ENCODE measurements around the gene HOXA5.

Gene HOXA5

DNA sequence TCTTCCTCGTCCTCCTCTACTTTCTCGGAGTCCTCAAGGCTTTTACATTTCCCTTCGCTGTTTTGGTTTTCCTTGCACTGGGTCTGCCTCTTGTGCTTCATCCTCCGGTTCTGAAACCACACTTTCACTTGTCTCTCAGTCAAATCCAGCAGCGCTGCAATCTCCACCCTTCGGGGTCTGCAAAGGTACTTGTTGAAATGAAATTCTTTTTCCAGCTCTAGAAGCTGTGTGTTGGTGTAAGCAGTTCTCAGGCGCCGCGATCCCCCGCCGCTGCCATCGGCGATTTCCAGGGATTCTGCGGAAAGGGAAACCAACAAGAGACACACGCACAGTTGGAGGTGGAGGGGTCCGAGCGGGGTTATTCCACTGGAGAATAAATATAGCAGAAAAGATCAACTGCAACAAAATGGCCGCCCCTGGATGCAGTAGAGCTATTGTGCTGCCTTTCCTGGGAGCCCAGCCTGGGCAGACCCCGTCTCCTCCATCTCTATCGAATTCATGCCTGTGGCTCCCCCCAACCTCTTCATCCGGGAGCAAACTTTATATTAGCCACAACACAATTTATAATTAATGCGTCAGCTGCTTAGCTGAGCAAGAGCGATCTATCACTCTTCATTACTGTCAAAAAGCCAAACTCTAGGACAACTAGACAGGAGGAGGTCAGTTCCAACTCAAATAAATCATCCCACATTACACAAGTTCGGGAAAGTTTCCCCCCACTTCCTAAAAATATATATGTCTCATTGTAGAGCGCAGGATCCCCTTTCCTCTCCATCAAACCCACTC lies 42.1 kb downstream of the HOXA5 start:
- Mint-ChIP-seq H3K27me3 (peaks cover 56% of the 10 kb centered on the region), H3K4me3 (no peak overlapping the region), H3K27ac (no peak overlapping the region), H3K36me3 (peaks cover 3% of the 10 kb centered on the region), H3K4me1 (ENCODE audit: low read depth) (peaks cover 29% of the 10 kb centered on the region), H3K9me3 (ENCODE audit: low read depth) (no peaks in the 10 kb centered on the region)

DNA sequence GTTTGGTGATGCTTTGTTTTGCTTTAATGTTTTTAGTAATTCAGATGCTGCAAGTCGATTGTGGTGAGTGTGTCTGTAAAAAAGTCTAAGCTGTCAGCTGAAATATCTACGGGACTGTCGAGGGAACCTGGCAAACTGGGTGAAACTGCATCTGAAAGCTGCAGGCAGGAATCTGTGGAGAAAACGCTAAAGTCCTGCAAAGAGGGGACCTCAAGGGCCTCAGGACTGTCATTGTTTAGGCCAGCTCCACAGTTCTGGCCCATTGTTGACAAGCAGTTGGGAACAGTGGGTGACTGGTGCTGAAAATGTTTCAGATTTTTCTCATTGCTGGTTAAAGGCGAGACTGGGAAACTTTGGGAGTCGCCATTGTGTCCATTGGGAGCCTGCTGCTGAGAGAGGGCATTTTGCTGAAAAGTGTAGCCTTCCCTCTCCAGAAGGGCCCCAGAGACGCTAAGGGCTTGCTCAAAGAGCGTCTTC lies 42.7 kb downstream of the HOXA5 start:
- Mint-ChIP-seq H3K9me3 (ENCODE audit: low read depth) (no peaks in the 10 kb centered on the region), H3K27me3 (peaks cover 53% of the 10 kb centered on the region), H3K4me3 (no peak overlapping the region), H3K36me3 (peaks cover 3% of the 10 kb centered on the region), H3K27ac (no peak overlapping the region), H3K4me1 (ENCODE audit: low read depth) (peaks cover 30% of the 10 kb centered on the region)

DNA sequence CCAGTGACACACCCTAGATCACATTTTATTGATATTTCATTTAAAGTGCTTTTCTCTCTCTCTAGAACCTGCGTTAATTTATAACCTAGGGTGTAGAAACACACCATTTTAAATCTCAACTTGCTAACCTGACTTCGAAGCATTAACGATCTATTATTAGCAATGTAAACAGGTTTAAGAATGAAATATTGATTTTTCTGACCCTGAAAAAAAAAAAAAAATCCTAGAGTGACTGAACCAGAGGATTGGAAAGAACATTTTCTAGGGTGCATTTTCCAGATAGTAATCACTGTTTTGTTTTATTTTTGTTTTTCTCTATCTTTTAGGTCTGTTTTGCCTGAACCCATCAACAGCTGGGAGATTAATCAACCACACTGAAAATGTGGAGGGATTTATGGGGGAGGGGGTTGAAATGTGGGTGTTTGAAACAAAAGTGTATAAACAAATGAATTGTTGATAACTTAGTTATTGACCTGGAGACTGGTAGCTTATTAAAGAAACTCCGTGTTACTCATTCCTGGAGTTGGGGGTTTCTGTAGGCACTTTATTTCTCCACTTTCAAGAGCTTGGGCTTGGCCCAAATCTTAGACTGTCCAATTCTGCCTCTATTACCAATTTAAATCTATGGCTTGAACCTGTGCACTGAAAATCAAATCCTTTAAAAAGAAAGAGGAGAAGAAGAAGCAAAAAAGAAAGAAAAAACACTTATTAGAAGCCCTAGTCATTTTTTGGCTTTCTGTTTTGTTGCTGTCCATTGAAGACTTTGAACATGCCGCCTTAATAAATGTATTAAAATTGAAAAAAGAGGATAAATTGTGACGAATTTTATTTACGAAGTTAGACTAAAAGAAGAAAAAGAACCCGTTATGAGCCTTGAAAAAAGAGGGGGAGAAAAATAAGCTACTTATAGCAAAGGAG lies 43.8 kb downstream of the HOXA5 start:
- Mint-ChIP-seq H3K4me1 (ENCODE audit: low read depth) (peaks cover 35% of the 10 kb centered on the region), H3K4me3 (no peak overlapping the region), H3K27me3 (peaks cover 55% of the 10 kb centered on the region), H3K36me3 (peaks cover 3% of the 10 kb centered on the region), H3K9me3 (ENCODE audit: low read depth) (no peaks in the 10 kb centered on the region), H3K27ac (no peak overlapping the region)

DNA sequence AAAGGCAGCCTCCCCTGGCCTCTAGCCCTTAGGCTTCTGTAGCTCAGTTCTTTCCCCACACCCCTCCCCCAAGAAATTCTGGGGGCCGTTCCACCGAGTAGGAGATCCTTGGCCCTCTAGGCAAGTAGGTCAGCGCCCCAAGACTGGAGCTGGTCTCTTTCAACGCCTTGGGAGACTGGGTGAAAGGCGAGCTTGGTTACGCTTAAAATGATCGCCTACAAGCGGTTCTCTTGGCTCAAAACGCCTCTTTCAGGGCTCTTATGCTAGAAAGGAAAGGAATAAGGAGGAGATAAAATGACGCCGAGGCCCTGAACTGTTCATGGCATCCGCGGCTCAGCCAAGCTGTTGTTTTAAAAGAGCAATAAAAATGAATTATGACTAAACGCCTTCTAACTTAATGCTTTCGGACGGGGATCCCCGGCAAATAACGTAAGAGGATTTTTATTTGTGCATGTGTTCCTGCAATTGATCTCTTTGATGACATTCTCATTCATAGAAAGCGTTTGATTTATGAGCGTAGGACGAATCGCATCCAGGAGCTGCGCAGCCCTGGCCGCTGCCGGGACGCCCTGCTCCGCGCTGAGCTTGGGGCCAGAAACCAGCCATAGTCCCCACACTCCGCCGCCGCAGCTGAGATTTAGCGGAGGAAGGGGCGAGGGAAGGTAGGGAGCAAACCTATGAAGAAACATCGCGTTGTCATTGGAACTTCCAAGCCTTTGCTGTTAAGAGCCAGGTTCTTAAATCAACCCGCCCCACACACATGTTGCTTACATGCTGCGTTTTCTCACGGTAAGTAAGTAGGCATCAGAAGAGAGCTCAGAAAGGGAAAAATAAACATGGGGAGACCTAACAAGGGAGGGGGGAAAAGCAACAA lies 44.7 kb downstream of the HOXA5 start:
- peaks cover 55% of the 10 kb centered on the region for H3K27me3 Mint-ChIP-seq

DNA sequence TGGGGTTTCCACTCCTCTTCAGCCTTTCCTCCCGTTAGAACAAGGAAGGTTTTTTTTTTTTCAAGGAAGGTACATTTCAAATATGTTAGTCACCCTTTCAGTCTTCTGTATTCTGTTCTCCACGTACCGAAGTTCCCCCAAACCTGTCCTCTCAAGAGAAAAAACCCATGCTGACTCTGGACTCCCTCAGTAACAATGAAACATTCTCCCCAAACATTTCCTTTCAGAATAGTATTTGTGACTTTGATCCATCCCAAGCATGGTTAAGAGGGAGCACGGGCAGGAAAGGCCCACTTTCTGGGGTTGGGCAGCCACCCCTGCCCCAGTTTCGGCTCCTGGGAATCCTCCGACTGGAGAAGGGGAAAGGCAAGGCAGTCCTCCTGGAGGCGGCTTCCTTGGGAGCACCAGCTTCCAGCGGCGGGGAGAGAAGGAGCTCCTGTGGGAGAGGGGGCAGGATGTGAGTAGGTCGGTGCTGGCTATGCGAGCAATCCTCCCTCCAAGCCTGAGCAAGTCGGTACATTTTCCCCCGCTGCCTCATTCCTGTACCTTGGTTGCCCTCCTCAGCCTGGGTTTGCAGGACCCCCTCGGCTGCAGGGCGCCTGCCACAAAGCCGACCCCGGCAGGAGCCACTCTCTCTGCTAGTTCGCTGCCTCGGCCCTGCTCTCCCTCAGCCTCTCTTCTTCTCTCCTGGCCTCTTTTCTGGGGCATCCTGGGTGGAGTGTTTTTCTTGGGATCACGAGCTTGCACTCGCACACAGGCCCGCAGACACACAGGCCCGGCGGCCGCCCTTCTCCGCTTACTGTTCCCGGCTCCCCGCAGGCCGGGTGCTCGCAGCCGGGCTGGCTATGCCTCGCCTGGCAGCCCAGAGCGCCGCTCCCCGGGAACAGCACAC lies 45.5 kb downstream of the HOXA5 start:
- H3K4me3 Mint-ChIP-seq: peak overlapping the region; percentile 88
- no peaks in the 10 kb centered on the region for H3K9me3 Mint-ChIP-seq (ENCODE audit: low read depth)
- no peak overlapping the region for H3K27ac Mint-ChIP-seq
- H3K36me3 Mint-ChIP-seq: peaks cover 3% of the 10 kb centered on the region
- peaks cover 29% of the 10 kb centered on the region for H3K4me1 Mint-ChIP-seq (ENCODE audit: low read depth)
- peaks cover 53% of the 10 kb centered on the region for H3K27me3 Mint-ChIP-seq

More for the DNA sequence above, 44.7 kb downstream of the HOXA5 start:
- Mint-ChIP-seq H3K4me1 (ENCODE audit: low read depth) (peaks cover 33% of the 10 kb centered on the region), H3K9me3 (ENCODE audit: low read depth) (no peaks in the 10 kb centered on the region), H3K27ac (no peak overlapping the region), H3K36me3 (peaks cover 3% of the 10 kb centered on the region), H3K4me3 (no peak overlapping the region)

DNA sequence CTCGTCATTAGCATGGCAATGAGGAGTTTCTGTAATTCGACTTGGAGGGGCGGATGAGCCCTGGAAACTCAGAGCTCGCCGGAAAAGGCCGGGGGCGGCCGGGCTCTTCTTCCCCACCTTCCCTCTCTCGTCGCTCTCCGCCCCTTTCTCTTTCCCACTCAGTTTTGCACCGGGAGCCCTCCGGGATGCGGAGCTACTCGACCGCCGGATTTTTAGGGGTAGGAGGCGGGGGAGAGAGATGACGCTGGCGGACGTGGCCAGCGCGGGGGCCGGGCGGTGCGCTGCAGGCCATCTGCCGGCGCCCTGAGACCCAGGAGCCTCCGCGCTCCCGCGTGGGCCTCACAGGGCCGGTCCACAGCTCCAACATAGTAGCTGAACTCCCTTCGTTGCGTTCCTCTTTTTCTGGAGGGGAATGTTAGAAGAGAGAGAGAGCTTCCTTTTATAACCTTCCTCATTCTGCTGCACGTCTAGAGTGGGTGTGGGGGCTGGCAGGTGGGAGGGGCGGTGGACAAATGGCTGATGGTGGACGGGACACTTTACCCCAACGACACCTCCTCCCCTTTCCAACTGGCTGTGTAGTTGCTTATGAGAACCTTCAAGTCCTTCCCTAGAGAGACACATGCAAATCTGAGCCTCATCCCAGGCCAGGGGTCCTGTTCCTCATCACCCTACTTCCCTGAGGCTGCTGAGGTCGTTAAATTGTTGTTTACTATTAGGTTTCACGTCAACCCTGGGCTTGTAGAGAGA lies 46.5 kb downstream of the HOXA5 start:
- Mint-ChIP-seq H3K27ac (no peak overlapping the region), H3K27me3 (peaks cover 51% of the 10 kb centered on the region), H3K4me1 (ENCODE audit: low read depth) (peaks cover 21% of the 10 kb centered on the region)

DNA sequence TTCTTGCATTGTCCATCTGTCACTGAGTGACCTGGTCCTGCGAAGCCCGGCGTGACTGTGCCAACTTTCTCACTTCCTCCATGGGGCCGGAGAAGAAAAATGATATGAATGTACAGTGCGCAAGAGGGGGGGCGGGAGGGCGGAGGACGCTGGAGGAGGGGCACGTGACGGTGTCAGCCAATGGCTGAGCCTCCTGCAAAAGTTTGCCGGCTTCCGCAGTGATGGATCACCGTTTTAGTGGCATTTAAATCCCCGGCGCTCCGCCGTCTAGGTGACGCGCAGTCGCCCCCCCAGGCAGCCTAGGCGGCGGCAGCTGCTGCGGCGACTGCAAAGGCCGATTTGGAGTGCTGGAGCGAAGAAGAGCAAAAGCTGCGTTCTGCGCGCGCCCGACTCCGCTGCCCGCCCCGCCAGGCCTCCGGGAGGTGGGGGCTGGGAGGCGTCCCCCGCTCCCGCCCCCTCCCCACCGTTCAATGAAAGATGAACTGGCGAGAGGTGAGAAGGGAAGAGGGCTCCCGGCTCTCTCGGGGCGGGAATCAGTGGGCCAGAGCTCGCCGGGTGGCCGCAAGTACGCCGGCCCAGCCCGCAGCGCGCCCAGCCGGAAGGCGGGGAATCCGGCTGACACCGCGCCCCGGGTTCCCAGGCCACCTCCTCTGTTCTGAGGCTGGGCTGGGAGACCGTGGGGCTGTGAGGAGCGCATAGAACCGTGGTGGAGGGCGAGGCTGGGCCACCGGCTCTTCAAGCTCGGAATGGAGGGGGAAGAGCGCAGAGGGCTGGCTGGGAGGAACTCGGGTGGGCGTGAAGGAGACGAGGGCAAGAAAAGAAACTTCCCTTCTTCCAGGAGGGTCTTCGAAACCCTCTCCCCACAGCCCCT lies 47.3 kb downstream of the HOXA5 start, which contains the start of gene HOXA1:
Gene HOXA1, minus strand, starts transcription at position 104 of the 871 bp plus-strand sequence. Its CDS starts 88 bp downstream, at position 16.
- Mint-ChIP-seq H3K4me1 (ENCODE audit: low read depth) (peaks cover 21% of the 10 kb centered on the region), H3K27me3 (peaks cover 50% of the 10 kb centered on the region), H3K4me3 (peak within 1 kb of the TSS; percentile 88), H3K9me3 (ENCODE audit: low read depth) (no peaks in the 10 kb centered on the region), H3K27ac (peak within 1 kb of the TSS; percentile 12), H3K36me3 (peaks cover 3% of the 10 kb centered on the region)

More for the DNA sequence above, 46.5 kb downstream of the HOXA5 start:
- Mint-ChIP-seq H3K36me3 (peaks cover 3% of the 10 kb centered on the region), H3K4me3 (peak overlapping the region; percentile 88), H3K9me3 (ENCODE audit: low read depth) (no peaks in the 10 kb centered on the region)

DNA sequence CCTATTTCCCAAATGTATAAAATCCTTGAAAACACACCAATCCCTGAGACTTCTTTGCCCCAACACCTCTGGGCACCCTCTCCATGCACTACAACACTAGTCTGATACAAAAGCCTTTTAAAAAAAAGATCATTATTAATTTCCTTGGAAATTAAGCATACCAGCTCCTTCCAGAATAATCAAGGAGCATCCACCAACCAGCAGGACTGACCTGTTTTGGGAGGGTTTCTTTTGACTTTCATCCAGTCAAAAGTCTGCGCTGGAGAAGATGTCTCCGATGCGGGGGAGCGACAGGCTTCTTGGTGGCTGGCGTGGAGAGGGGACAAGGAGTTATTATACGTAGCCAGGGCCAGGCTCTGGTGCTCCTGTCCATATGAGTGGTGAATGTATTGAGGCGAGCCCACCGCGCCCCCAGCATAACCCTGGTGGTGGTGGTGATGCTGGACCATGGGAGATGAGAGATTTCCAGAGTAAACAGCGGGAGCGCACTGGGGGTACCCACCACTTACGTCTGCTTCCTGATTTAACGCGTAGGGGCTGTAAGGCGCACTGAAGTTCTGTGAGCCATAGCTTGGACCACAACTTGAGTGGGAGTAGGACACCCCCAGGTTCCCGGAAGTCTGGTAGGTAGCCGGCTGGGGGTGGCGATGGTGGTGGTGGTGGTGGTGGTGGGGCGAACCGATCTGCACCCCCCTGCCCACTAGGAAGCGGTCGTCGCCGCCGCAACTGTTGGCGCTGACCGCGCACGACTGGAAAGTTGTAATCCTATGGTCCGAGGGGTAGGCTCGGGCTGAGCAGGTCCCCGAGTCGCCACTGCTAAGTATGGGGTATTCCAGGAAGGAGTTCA lies 48.2 kb downstream of the HOXA5 start:
- Mint-ChIP-seq H3K9me3 (ENCODE audit: low read depth) (no peaks in the 10 kb centered on the region), H3K27me3 (peaks cover 49% of the 10 kb centered on the region), H3K4me3 (peak overlapping the region; percentile 88), H3K27ac (peak overlapping the region; percentile 12), H3K36me3 (peaks cover under 1% of the 10 kb centered on the region), H3K4me1 (ENCODE audit: low read depth) (peaks cover 21% of the 10 kb centered on the region)

DNA sequence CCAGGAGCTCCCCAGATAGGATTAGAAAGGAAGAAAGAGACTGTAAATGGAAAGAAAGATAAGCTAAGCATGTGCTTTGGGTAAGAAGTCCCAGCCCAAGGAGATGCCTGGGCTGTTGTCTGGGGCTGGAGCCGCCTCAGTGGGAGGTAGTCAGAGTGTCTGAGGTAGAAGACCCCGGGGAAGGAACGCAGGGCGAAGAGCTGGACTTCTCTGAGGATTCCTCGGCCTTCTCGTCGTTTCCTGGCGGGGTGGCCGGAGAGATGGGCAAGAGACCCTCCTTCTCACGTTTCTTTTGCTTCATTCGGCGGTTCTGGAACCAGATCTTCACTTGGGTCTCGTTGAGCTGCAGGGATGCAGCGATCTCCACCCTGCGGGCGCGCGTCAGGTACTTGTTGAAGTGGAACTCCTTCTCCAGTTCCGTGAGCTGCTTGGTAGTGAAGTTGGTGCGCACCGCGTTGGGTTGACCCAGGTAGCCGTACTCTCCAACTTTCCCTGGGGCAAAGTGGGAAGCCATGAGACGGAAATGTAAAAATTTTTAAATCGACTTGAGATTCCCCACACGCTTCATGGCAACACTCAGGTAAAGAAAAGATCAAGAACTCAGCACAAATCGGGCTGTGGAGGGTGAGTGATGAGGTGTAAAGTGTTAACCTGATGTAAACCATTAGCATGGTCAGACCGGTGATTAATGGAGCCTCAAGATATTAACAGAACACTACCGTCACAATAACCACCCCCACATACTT lies 49.0 kb downstream of the HOXA5 start:
- no peaks in the 10 kb centered on the region for H3K9me3 Mint-ChIP-seq (ENCODE audit: low read depth)
- peaks cover 49% of the 10 kb centered on the region for H3K27me3 Mint-ChIP-seq
- peak overlapping the region; percentile 88 for H3K4me3 Mint-ChIP-seq
- H3K27ac Mint-ChIP-seq: no peak overlapping the region
- no peaks in the 10 kb centered on the region for H3K36me3 Mint-ChIP-seq
- H3K4me1 Mint-ChIP-seq (ENCODE audit: low read depth): peaks cover 21% of the 10 kb centered on the region

DNA sequence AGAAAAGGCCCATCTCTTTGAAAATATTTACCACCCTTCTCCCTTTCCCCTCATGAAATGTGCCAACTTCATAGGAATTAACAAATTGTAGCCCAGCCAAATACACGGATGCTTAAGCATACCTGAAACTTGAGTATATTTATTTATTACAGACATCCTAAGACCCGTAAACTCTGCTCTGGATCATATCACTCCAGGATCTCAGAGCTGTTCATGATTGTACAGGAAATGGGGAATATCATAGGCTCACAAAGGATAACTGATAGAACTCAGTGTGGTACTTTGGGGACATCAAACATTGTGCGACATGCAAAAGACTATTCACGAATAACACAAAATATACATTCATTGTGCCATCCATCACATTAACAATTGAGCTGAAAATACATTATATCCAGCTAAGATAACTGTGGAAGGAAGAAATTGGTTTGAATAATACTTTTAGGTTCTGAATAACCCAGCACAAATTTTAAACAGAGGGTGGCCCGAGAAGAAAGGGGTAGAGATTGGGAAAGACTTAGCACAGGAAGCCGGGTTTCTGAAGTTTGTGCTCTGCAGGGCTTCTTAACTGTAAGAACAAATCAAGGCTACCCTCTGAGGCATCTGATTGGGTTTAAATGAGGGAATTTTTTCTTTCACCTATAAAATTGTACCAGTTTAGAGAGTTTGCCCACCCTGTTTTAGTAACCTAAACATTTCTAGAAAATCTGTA lies 50.1 kb downstream of the HOXA5 start:
- H3K36me3 Mint-ChIP-seq: no peaks in the 10 kb centered on the region
- peaks cover 53% of the 10 kb centered on the region for H3K27me3 Mint-ChIP-seq
- H3K9me3 Mint-ChIP-seq (ENCODE audit: low read depth): no peaks in the 10 kb centered on the region
- H3K4me3 Mint-ChIP-seq: no peak overlapping the region
- no peak overlapping the region for H3K27ac Mint-ChIP-seq
- H3K4me1 Mint-ChIP-seq (ENCODE audit: low read depth): peaks cover 15% of the 10 kb centered on the region

DNA sequence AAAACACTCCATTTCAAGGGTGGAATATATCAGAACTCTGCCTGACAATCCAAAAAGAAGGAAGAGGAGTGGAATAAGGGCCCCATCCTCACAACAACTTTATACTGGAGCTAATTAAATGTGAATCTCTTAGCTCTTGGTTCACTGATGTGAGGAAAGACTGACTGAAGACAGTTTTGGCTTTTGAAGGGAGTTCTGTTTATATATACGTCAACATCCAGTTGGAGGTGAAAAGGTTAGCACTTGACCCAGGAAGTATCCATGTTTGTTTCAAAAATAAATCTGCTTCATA lies 50.7 kb downstream of the HOXA5 start:
- no peak overlapping the region for H3K27ac Mint-ChIP-seq
- H3K36me3 Mint-ChIP-seq: no peaks in the 10 kb centered on the region
- no peak overlapping the region for H3K4me3 Mint-ChIP-seq
- H3K9me3 Mint-ChIP-seq (ENCODE audit: low read depth): no peaks in the 10 kb centered on the region
- peaks cover 14% of the 10 kb centered on the region for H3K4me1 Mint-ChIP-seq (ENCODE audit: low read depth)
- peaks cover 52% of the 10 kb centered on the region for H3K27me3 Mint-ChIP-seq

Data from activated naive CD8-positive, alpha-beta T cell (primary cell).